ENCODE results near the gene SLC4A2. TPM values are rescaled to one million over a fixed set of nuclear protein-coding genes. Genes with fewer than 3 reads are reported as not detected.
A peak's percentile ranks its signal among the peaks of the same experiment; 100 is the strongest.

Gene SLC4A2
- total RNA-seq, 1 donor = 61.5 TPM

DNA sequence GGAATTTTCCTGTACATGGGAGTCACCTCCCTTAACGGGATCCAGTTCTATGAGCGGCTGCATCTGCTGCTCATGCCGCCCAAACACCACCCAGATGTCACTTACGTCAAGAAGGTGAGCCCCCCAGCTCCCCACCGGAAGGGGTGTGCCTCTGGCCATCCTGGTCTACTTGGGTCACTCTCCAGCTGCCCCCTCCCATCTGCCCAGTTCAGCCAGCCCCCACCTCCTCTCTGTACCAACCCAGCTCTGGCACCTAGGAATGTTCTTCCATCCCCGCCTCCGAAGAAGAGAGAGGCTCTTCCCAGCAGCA lies 16.2 kb downstream of the SLC4A2 start:
- H4K20me1 ChIP-seq (ENCODE audit: insufficient read depth, low read length) = peaks cover 21% of the 10 kb centered on the region
- H3K27me3 ChIP-seq (ENCODE audit: insufficient read depth, low read length) = no peaks in the 10 kb centered on the region
- no peak overlapping the region for H3K4me2 ChIP-seq (ENCODE audit: insufficient read depth, low read length)
- H3K27ac ChIP-seq (ENCODE audit: low read depth, low read length) = no peak overlapping the region
- peaks cover 8% of the 10 kb centered on the region for H3K4me1 ChIP-seq (ENCODE audit: insufficient read depth, low read length)
- TF ChIP-seq, protein P1, sequence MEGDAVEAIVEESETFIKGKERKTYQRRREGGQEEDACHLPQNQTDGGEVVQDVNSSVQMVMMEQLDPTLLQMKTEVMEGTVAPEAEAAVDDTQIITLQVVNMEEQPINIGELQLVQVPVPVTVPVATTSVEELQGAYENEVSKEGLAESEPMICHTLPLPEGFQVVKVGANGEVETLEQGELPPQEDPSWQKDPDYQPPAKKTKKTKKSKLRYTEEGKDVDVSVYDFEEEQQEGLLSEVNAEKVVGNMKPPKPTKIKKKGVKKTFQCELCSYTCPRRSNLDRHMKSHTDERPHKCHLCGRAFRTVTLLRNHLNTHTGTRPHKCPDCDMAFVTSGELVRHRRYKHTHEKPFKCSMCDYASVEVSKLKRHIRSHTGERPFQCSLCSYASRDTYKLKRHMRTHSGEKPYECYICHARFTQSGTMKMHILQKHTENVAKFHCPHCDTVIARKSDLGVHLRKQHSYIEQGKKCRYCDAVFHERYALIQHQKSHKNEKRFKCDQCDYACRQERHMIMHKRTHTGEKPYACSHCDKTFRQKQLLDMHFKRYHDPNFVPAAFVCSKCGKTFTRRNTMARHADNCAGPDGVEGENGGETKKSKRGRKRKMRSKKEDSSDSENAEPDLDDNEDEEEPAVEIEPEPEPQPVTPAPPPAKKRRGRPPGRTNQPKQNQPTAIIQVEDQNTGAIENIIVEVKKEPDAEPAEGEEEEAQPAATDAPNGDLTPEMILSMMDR (IDR thresholded peaks at IDR 0.05; ENCODE audit: extremely low read depth, low read depth, low read length) = no peak
- no peak overlapping the region for H2AFZ ChIP-seq (ENCODE audit: low read length)
- H3K79me2 ChIP-seq (ENCODE audit: insufficient read depth, low read length) = peaks cover 28% of the 10 kb centered on the region
- DNase-seq (ENCODE audit: insufficient read length, low spot score, missing footprints) = peak; percentile 81
- no peaks in the 10 kb centered on the region for H3K9me3 ChIP-seq (ENCODE audit: low read depth, low read length)
- H3K36me3 ChIP-seq (ENCODE audit: insufficient read depth, low read length) = peaks cover 41% of the 10 kb centered on the region
- H3K4me3 ChIP-seq (ENCODE audit: insufficient read depth, low read length) = no peak overlapping the region

DNA sequence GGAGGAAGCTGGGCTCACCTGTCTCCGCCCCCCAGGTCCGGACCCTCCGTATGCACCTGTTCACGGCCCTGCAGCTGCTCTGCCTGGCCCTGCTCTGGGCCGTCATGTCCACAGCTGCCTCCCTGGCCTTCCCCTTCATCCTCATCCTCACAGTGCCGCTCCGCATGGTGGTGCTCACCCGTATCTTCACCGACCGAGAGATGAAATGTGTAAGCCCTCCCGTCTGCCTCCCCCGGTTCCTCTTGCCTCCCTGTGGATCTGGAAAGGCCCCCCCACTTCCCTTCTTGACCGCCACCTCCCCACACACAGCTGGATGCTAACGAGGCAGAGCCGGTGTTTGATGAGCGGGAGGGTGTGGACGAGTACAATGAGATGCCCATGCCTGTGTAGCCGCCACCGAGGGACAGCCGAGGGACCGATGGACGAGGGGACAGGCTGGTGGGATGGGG lies 16.6 kb downstream of the SLC4A2 start:
- Histone ChIP-seq H3K79me2 (ENCODE audit: insufficient read depth, low read length) (peaks cover 28% of the 10 kb centered on the region), H2AFZ (ENCODE audit: low read length) (no peak overlapping the region), H3K9me3 (ENCODE audit: low read depth, low read length) (no peaks in the 10 kb centered on the region), H3K27me3 (ENCODE audit: insufficient read depth, low read length) (no peaks in the 10 kb centered on the region), H3K4me2 (ENCODE audit: insufficient read depth, low read length) (no peak overlapping the region), H4K20me1 (ENCODE audit: insufficient read depth, low read length) (peaks cover 21% of the 10 kb centered on the region), H3K4me1 (ENCODE audit: insufficient read depth, low read length) (peaks cover 10% of the 10 kb centered on the region), H3K36me3 (ENCODE audit: insufficient read depth, low read length) (peaks cover 41% of the 10 kb centered on the region), H3K4me3 (ENCODE audit: insufficient read depth, low read length) (no peak overlapping the region), H3K27ac (ENCODE audit: low read depth, low read length) (no peak overlapping the region)
- no peak for DNase-seq (ENCODE audit: insufficient read length, low spot score, missing footprints)
- TF ChIP-seq, protein P1 (IDR thresholded peaks at IDR 0.05; ENCODE audit: extremely low read depth, low read depth, low read length) = no peak

DNA sequence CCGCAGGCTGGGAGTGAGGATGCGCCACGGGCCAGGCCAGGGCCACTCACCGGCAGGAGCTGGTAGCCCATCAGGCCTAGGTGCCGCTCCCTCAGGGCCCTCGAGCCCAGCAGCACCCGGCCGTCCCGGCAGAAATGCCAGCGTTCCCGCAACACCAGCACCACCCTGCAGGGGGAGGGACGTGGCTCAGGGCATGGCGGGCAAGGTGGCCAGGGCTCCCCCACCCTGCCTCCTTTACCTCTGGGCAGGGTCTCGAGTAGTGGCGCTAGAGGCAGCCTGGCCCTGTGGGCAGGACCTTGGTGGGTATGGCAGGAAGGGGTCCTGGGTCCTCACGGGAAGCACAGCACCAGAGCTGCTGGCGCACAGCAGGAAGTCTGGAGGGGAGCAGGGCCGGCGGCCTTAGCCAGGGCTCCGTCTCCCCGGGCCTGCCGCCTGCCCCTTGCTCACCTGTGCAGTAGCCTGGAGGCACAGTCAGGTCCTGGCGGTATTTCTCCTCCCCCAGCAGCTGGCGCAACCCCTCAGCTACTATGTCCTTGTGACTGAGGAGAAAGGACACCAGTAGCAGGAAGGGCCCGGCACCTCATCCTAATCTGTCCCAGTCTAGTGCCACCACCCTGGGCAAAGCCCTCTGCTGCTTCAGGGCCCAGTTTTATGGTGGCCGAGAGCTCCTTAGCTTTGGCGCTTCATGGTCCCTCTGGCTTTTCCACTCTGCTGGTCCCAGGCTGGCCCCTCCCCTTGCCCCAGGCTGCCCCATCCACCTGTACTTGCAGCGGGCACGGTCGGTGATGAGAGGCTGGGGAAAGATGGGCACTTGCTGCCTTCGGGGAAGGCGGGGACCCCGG lies 17.7 kb downstream of the SLC4A2 start:
- peaks cover 20% of the 10 kb centered on the region for H3K4me1 ChIP-seq (ENCODE audit: insufficient read depth, low read length)
- H3K27ac ChIP-seq (ENCODE audit: low read depth, low read length) = no peak overlapping the region
- peaks cover 32% of the 10 kb centered on the region for H3K36me3 ChIP-seq (ENCODE audit: insufficient read depth, low read length)
- no peak overlapping the region for H2AFZ ChIP-seq (ENCODE audit: low read length)
- H3K9me3 ChIP-seq (ENCODE audit: low read depth, low read length) = no peaks in the 10 kb centered on the region
- TF ChIP-seq, protein P1 (IDR thresholded peaks at IDR 0.05; ENCODE audit: extremely low read depth, low read depth, low read length) = peak; percentile 43
- H3K79me2 ChIP-seq (ENCODE audit: insufficient read depth, low read length) = peaks cover 31% of the 10 kb centered on the region
- no peak overlapping the region for H3K4me3 ChIP-seq (ENCODE audit: insufficient read depth, low read length)
- DNase-seq (ENCODE audit: insufficient read length, low spot score, missing footprints) = peak; percentile 90
- H3K4me2 ChIP-seq (ENCODE audit: insufficient read depth, low read length) = no peak overlapping the region
- no peaks in the 10 kb centered on the region for H3K27me3 ChIP-seq (ENCODE audit: insufficient read depth, low read length)
- peaks cover 21% of the 10 kb centered on the region for H4K20me1 ChIP-seq (ENCODE audit: insufficient read depth, low read length)

DNA sequence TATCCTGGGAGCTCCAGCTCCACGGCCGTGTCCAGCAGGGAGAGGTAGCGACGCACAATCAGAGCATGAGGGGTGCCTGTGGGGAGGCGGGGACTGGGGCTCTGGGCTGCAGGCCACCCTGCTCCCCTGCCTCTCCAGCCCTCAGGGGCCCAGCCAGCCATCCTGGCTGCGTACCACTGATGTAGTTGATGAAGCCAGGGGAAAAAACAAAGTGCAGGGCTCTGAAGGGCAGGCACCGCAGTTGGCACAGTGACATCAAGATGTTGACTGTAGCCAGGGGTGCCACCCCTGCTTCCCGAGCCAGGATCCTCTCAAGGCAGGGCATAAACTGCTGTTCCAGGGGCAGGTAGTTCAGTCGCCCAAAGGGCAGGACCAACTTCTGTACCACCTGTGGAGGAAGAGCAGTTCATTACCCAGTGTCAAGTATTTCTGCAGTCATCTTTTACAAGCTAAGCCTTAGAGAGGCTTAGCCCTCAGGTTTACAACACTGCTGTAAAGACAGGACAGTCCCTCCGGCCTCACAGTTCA lies 18.4 kb downstream of the SLC4A2 start:
- Histone ChIP-seq H3K9me3 (ENCODE audit: low read depth, low read length) (no peaks in the 10 kb centered on the region), H3K27ac (ENCODE audit: low read depth, low read length) (no peak overlapping the region), H3K4me2 (ENCODE audit: insufficient read depth, low read length) (no peak overlapping the region), H3K4me3 (ENCODE audit: insufficient read depth, low read length) (no peak overlapping the region), H4K20me1 (ENCODE audit: insufficient read depth, low read length) (peaks cover 21% of the 10 kb centered on the region), H2AFZ (ENCODE audit: low read length) (no peak overlapping the region), H3K27me3 (ENCODE audit: insufficient read depth, low read length) (no peaks in the 10 kb centered on the region), H3K36me3 (ENCODE audit: insufficient read depth, low read length) (peaks cover 26% of the 10 kb centered on the region), H3K79me2 (ENCODE audit: insufficient read depth, low read length) (peaks cover 38% of the 10 kb centered on the region), H3K4me1 (ENCODE audit: insufficient read depth, low read length) (peaks cover 27% of the 10 kb centered on the region)
- peak; percentile 87 for DNase-seq (ENCODE audit: insufficient read length, low spot score, missing footprints)
- TF ChIP-seq, protein P1 (IDR thresholded peaks at IDR 0.05; ENCODE audit: extremely low read depth, low read depth, low read length) = no peak

All from osteoblast (primary cell).